Sigmoid colon (tissue), 7 donors: Measurements from ENCODE around the gene UTS2B. TPM values are rescaled to one million over a fixed set of nuclear protein-coding genes. Genes with fewer than 3 reads are reported as not detected.

Experiments
- DNase-seq: peaks from one replicate; pipeline ENCODE4 v3.0.0-alpha.2; 2019
- H3K27ac ChIP-seq, 4 donors: fragments of 200-600 bp; sonication (generic); one replicate each; pipeline ENCODE4 v1.5.1; 2016 to 2019; ENCODE audit warnings: mild to moderate bottlenecking in 1 of 4
- H3K27me3 ChIP-seq, 3 donors: fragments of 200-600 bp; sonication (generic); one replicate each; pipeline ENCODE4 v1.5.1; 2019; ENCODE audit warnings: mild to moderate bottlenecking in 1 of 3
- H3K36me3 ChIP-seq, 4 donors: fragments of 200-600 bp; sonication (generic); one replicate each; pipeline ENCODE4 v1.5.1; 2016 to 2019
- H3K4me1 ChIP-seq, 4 donors: fragments of 200-600 bp; sonication (generic); one replicate each; pipeline ENCODE4 v1.5.1; 2017 to 2019
- H3K4me3 ChIP-seq, 4 donors: fragments of 200-600 bp; sonication (generic); one replicate each; pipeline ENCODE4 v1.5.1; 2017 to 2019; ENCODE audit warnings: mild to moderate bottlenecking in 2 of 4, moderate library complexity in 1 of 4
- H3K9me3 ChIP-seq, 4 donors: fragments of 200-600 bp in 3 of 4; sonication (generic) in 3 of 4; one replicate each; pipeline versions ENCODE4 v1.5.1 to v1.6.1; 2013 to 2019
- CTCF ChIP-seq, 4 experiments: fragments of 450-650 bp in 3 of 4; fragments of 200-600 bp in 1 of 4; IDR thresholded peaks; one replicate each; pipeline ENCODE4 v1.5.1; 2016 to 2019; ENCODE audit warnings: antibody characterized with exemption in 4 of 4, mild to moderate bottlenecking in 3 of 4, moderate library complexity in 2 of 4
- EP300 ChIP-seq, 4 donors: sonication (generic); formaldehyde crosslinking; IDR thresholded peaks; one replicate each; pipeline ENCODE4 v1.6.1; 2017; ENCODE audit warnings: antibody characterized with exemption in 4 of 4
- POLR2A ChIP-seq, 2 donors: fragments of 450-650 bp; IDR thresholded peaks; one replicate each; pipeline ENCODE4 v1.6.1; 2016; ENCODE audit warnings: antibody characterized with exemption in 2 of 2, mild to moderate bottlenecking in 2 of 2, moderate library complexity in 2 of 2
- POLR2AphosphoS5 ChIP-seq, 4 donors: sonication (generic); formaldehyde crosslinking; IDR thresholded peaks; one replicate each; pipeline ENCODE4 v1.6.1; 2017; ENCODE audit warnings: antibody characterized with exemption in 4 of 4
- WGBS, 2 donors: extraction: QIAGEN DNeasy Blood & Tissue Kit; methylation state at CpG; one replicate each; pipeline ENCODE4 v1.1.7; 2013; 5-methylcytosine and 5-hydroxymethylcytosine counted together
- intact Hi-C: fragments of 100-400 bp; cut with DNase I; formaldehyde crosslinking; loops from one replicate; pipeline ENCODE4 v1.15.1; 2023
- polyA plus RNA-seq, 3 donors: library from polyadenylated mRNA; stranded (reverse); fragments of 200-250 nt; gene quantifications; one replicate each; pipeline ENCODE4 v1.2.3, GENCODE V29; 2013
- total RNA-seq, 4 donors: library from RNA; depleted of rRNA; stranded (reverse); fragments of >200 nt; gene quantifications; one replicate each; pipeline ENCODE4 v1.1.0, GENCODE V29; 2016
- donor health status: healthy with polysubstance abuse.
- donor health status: Bipolar disorder and iron deficiency.
- donor health status: healthy.

Gene UTS2B
- total and polyA plus RNA-seq, 7 donors = 0.17 to 0.71 (median 0.28) TPM; not detected in 4

GRCh38 chr3:191257286-191257685, 73.0 kb downstream of the UTS2B start:
- 90 to 97% methylated on average over 2 of the region's 2 CpGs for WGBS, 2 donors
- peaks cover 0 to 7% (median 0%) of the 10 kb centered on the region in 4 donors for H3K4me1 ChIP-seq
- H3K36me3 ChIP-seq = no peaks in the 10 kb centered on the region
- H3K9me3 ChIP-seq = no peaks in the 10 kb centered on the region
- no peak overlapping the region for H3K27ac ChIP-seq
- H3K27me3 ChIP-seq = no peaks in the 10 kb centered on the region
- intact Hi-C loops = no loop called here
- no peak for TF ChIP-seq EP300 (IDR thresholded peaks at IDR 0.05)
- TF ChIP-seq POLR2AphosphoS5 (IDR thresholded peaks at IDR 0.05) = no peak
- no peak for TF ChIP-seq POLR2A (IDR thresholded peaks at IDR 0.05)
- TF ChIP-seq CTCF (IDR thresholded peaks at IDR 0.05) = no peak
- no peak overlapping the region for H3K4me3 ChIP-seq
- DNase-seq = no peak

GRCh38 chr3:191256405-191256804, 73.9 kb downstream of the UTS2B start:
- no peak overlapping the region for H3K4me3 ChIP-seq
- H3K4me1 ChIP-seq = peaks cover 0 to 7% (median 0%) of the 10 kb centered on the region in 4 donors
- no peak for TF ChIP-seq EP300 (IDR thresholded peaks at IDR 0.05)
- TF ChIP-seq CTCF (IDR thresholded peaks at IDR 0.05) = no peak
- no peak for TF ChIP-seq POLR2AphosphoS5 (IDR thresholded peaks at IDR 0.05)
- TF ChIP-seq POLR2A (IDR thresholded peaks at IDR 0.05) = no peak
- intact Hi-C loops = no loop called here
- DNase-seq = no peak
- H3K36me3 ChIP-seq = no peaks in the 10 kb centered on the region
- no peak overlapping the region for H3K27ac ChIP-seq
- H3K27me3 ChIP-seq = no peaks in the 10 kb centered on the region
- no peaks in the 10 kb centered on the region for H3K9me3 ChIP-seq

- H3K27me3 ChIP-seq = no peaks in the 10 kb centered on the region
- TF ChIP-seq POLR2AphosphoS5 (IDR thresholded peaks at IDR 0.05) = no peak
- TF ChIP-seq CTCF (IDR thresholded peaks at IDR 0.05) = no peak
- intact Hi-C loops = no loop called here
- peaks cover 0 to 7% (median 0%) of the 10 kb centered on the region in 4 donors for H3K4me1 ChIP-seq
- no peak for DNase-seq
- H3K36me3 ChIP-seq = no peaks in the 10 kb centered on the region
- 90% methylated on average over 5 of the region's 5 CpGs for WGBS, 2 donors
- no peaks in the 10 kb centered on the region for H3K9me3 ChIP-seq
- no peak overlapping the region for H3K27ac ChIP-seq
- no peak overlapping the region for H3K4me3 ChIP-seq
Observed at GRCh38 chr3:191255156-191255555, 75.2 kb downstream of the UTS2B start.

- no peaks in the 10 kb centered on the region for H3K9me3 ChIP-seq
- H3K36me3 ChIP-seq = no peaks in the 10 kb centered on the region
- WGBS, 2 donors = 86 to 88% methylated on average over 3 of the region's 3 CpGs
- TF ChIP-seq POLR2AphosphoS5 (IDR thresholded peaks at IDR 0.05) (no peak), CTCF (IDR thresholded peaks at IDR 0.05) (no peak), EP300 (IDR thresholded peaks at IDR 0.05) (no peak), POLR2A (IDR thresholded peaks at IDR 0.05) (no peak)
- no peak overlapping the region for H3K27ac ChIP-seq
- no peak overlapping the region for H3K4me3 ChIP-seq
- intact Hi-C loops = no loop called here
- H3K27me3 ChIP-seq = no peaks in the 10 kb centered on the region
- no peak for DNase-seq
- peaks cover 0 to 7% (median 0%) of the 10 kb centered on the region in 4 donors for H3K4me1 ChIP-seq
Observed at GRCh38 chr3:191254098-191254873, 76.0 kb downstream of the UTS2B start.
